ENCODE data around the gene TCF4. TPM values are rescaled to one million over a fixed set of nuclear protein-coding genes. Genes with fewer than 3 reads are reported as not detected.

TCF4 gene
- total RNA-seq, 1 experiment from 2014 or later, result 104 TPM

GRCh38 chr18:55331301-55331700, 256.7 kb downstream of the TCF4 start:
- Mint-ChIP-seq H3K4me1 (peaks cover 40% of the 10 kb centered on the region), H3K4me3 (no peak overlapping the region), H3K9me3 (no peaks in the 10 kb centered on the region), H3K36me3 (no peaks in the 10 kb centered on the region), H3K27me3 (ENCODE audit: low read depth) (no peaks in the 10 kb centered on the region), H3K27ac (no peak overlapping the region; the same call in 1 of the 2 replicates)
- TF ChIP-seq ZNF396 (CRISPR knock-in tag; IDR thresholded peaks at IDR 0.05; ENCODE audit: borderline replicate concordance), result no peak
- no peak for TF ChIP-seq TEAD1 (CRISPR knock-in tag; IDR thresholded peaks at IDR 0.05)
- TF ChIP-seq NR2C2 (CRISPR knock-in tag; IDR thresholded peaks at IDR 0.05), result no peak
- no peak for TF ChIP-seq ARID4B (CRISPR knock-in tag; IDR thresholded peaks at IDR 0.05; ENCODE audit: borderline replicate concordance)
- TF ChIP-seq, protein P1, sequence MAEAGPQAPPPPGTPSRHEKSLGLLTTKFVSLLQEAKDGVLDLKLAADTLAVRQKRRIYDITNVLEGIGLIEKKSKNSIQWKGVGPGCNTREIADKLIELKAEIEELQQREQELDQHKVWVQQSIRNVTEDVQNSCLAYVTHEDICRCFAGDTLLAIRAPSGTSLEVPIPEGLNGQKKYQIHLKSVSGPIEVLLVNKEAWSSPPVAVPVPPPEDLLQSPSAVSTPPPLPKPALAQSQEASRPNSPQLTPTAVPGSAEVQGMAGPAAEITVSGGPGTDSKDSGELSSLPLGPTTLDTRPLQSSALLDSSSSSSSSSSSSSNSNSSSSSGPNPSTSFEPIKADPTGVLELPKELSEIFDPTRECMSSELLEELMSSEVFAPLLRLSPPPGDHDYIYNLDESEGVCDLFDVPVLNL (CRISPR knock-in tag; IDR thresholded peaks at IDR 0.05; ENCODE audit: borderline replicate concordance, low read depth), result no peak
- no peak for TF ChIP-seq SOX15 (CRISPR knock-in tag; IDR thresholded peaks at IDR 0.05)
- TF ChIP-seq SMAD3 (CRISPR knock-in tag; IDR thresholded peaks at IDR 0.05; ENCODE audit: borderline replicate concordance), result no peak
- no peak for TF ChIP-seq USF2 (CRISPR knock-in tag; IDR thresholded peaks at IDR 0.05)
- ATAC-seq, result no peak
- ChIA-PET POLR2A (interaction anchor here (1.1 kb wide), 1 partner anchor 8 kb away, joined by 3 read pairs; no protein-coding TSS in a partner anchor), CTCF (interaction anchor here (0.8 to 2.0 kb wide), 4 partner anchors 9 to 97 kb away, joined by 3 to 17 read pairs (median 4); no protein-coding TSS in a partner anchor)
- DNase-seq (ENCODE audit: low spot score), result no peak

GRCh38 chr18:55328301-55328700, 259.7 kb downstream of the TCF4 start:
- Mint-ChIP-seq H3K4me3 (no peak overlapping the region), H3K36me3 (no peaks in the 10 kb centered on the region), H3K9me3 (no peaks in the 10 kb centered on the region), H3K27ac (no peak overlapping the region), H3K4me1 (peaks cover 56% of the 10 kb centered on the region), H3K27me3 (ENCODE audit: low read depth) (no peaks in the 10 kb centered on the region)
- ChIA-PET CTCF (interaction anchor here (1.3 kb wide), 1 partner anchor 56 kb away, joined by 3 read pairs; no protein-coding TSS in a partner anchor), POLR2A (no interaction called here)
- ATAC-seq (no peak), DNase-seq (ENCODE audit: low spot score) (no peak)
- TF ChIP-seq TP53 (CRISPR knock-in tag; IDR thresholded peaks at IDR 0.05) (no peak), ATF3 (CRISPR knock-in tag; conservative IDR thresholded peaks at IDR 0.05) (no peak), ARID4B (CRISPR knock-in tag; IDR thresholded peaks at IDR 0.05; ENCODE audit: borderline replicate concordance) (no peak), HMGA2 (CRISPR knock-in tag; IDR thresholded peaks at IDR 0.05) (no peak), ZNF423 (CRISPR knock-in tag; IDR thresholded peaks at IDR 0.05) (no peak), MXD4 (CRISPR knock-in tag; IDR thresholded peaks at IDR 0.05; ENCODE audit: borderline replicate concordance) (no peak), OVOL2 (CRISPR knock-in tag; IDR thresholded peaks at IDR 0.05; ENCODE audit: borderline replicate concordance) (no peak), ZNF396 (CRISPR knock-in tag; IDR thresholded peaks at IDR 0.05; ENCODE audit: borderline replicate concordance) (no peak)
- TF ChIP-seq, protein P2, sequence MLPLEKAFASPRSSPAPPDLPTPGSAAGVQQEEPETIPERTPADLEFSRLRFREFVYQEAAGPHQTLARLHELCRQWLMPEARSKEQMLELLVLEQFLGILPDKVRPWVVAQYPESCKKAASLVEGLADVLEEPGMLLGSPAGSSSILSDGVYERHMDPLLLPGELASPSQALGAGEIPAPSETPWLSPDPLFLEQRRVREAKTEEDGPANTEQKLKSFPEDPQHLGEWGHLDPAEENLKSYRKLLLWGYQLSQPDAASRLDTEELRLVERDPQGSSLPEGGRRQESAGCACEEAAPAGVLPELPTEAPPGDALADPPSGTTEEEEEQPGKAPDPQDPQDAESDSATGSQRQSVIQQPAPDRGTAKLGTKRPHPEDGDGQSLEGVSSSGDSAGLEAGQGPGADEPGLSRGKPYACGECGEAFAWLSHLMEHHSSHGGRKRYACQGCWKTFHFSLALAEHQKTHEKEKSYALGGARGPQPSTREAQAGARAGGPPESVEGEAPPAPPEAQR (CRISPR knock-in tag; IDR thresholded peaks at IDR 0.05), result no peak
- TF ChIP-seq, protein P3, sequence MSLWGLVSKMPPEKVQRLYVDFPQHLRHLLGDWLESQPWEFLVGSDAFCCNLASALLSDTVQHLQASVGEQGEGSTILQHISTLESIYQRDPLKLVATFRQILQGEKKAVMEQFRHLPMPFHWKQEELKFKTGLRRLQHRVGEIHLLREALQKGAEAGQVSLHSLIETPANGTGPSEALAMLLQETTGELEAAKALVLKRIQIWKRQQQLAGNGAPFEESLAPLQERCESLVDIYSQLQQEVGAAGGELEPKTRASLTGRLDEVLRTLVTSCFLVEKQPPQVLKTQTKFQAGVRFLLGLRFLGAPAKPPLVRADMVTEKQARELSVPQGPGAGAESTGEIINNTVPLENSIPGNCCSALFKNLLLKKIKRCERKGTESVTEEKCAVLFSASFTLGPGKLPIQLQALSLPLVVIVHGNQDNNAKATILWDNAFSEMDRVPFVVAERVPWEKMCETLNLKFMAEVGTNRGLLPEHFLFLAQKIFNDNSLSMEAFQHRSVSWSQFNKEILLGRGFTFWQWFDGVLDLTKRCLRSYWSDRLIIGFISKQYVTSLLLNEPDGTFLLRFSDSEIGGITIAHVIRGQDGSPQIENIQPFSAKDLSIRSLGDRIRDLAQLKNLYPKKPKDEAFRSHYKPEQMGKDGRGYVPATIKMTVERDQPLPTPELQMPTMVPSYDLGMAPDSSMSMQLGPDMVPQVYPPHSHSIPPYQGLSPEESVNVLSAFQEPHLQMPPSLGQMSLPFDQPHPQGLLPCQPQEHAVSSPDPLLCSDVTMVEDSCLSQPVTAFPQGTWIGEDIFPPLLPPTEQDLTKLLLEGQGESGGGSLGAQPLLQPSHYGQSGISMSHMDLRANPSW (CRISPR knock-in tag; conservative IDR thresholded peaks at IDR 0.05; ENCODE audit: low read depth), result no peak

All from WTC11 (cell line).